Fibroblast of villous mesenchyme (primary cell): ENCODE results near the gene TSPAN4. TPM values are rescaled to one million over a fixed set of nuclear protein-coding genes. Genes with fewer than 3 reads are reported as not detected.
A peak's percentile ranks its signal among the peaks of the same experiment; 100 is the strongest.

ENCODE experiments used
- DNase-seq: peaks from one replicate; pipeline ENCODE4 v3.0.0-alpha.2; 2010; ENCODE audit warnings: low read depth
- H3K4me3 ChIP-seq: 2 replicates; pipeline ENCODE4 v1.5.1; 2011; ENCODE audit warnings: low read depth, mild to moderate bottlenecking, low read length
- total RNA-seq: library from RNA; depleted of rRNA; stranded (reverse); fragments of >200 nt; gene quantifications from 2 replicates; pipeline ENCODE4 v1.2.3, GENCODE V29; 2012
- TF ChIP-seq, protein P1 (sequence below): IDR thresholded peaks from 2 replicates; pipeline ENCODE4 v1.5.1; 2012; ENCODE audit warnings: low read depth, mild to moderate bottlenecking, low read length; ENCODE audit not compliant: insufficient read depth

The TSPAN4 gene
- total RNA-seq, 1 donor: 113 TPM

DNA sequence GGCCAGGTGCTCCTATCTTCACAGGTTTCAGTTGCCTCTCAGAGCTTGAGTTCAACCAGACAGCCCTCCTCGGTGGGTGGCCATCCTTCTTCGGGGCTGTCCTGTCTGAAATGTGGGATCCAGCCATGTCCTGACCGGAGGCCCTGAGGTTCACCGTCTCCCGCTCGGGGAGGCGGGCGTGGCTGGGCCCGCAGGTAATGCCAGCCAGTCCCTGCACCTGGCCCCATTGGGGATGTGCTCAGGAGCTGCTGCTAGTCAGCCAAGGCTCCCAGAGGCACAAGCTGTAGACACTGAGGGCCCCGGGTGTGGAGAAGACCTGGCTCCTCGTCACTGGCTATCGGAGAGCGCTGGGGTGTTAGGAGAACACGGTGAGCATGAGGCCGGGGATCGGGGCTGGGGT, 32.6 kb downstream of the TSPAN4 start:
- no peak overlapping the region for H3K4me3 ChIP-seq
- DNase-seq: no peak
- TF ChIP-seq, protein P1, sequence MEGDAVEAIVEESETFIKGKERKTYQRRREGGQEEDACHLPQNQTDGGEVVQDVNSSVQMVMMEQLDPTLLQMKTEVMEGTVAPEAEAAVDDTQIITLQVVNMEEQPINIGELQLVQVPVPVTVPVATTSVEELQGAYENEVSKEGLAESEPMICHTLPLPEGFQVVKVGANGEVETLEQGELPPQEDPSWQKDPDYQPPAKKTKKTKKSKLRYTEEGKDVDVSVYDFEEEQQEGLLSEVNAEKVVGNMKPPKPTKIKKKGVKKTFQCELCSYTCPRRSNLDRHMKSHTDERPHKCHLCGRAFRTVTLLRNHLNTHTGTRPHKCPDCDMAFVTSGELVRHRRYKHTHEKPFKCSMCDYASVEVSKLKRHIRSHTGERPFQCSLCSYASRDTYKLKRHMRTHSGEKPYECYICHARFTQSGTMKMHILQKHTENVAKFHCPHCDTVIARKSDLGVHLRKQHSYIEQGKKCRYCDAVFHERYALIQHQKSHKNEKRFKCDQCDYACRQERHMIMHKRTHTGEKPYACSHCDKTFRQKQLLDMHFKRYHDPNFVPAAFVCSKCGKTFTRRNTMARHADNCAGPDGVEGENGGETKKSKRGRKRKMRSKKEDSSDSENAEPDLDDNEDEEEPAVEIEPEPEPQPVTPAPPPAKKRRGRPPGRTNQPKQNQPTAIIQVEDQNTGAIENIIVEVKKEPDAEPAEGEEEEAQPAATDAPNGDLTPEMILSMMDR: no peak

DNA sequence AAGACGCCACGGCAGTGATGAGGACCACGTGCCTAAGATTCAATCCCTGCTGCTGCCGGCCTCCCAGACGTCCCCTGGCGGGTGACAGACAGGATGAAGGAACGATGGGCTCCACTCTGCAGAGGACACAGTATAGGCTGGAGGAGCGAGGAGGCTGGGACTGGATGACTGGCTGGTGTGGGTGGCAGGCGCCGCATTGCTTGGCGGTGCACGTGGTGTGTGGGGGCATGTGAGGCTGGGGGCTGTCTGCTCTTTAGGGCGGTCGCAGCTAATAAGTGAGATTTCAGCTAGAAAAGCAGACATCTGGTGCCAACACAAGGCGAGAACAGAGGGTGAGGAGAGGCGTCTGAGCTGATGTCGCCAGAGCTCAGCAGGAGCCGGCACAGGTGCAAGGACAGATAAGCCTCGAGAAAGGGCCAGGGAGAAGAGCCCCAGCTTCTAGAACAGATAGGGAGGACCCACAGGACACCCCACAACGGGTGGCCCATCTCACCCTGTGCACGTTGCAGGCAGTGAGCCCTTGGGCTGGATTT, 33.2 kb downstream of the TSPAN4 start:
- H3K4me3 ChIP-seq: no peak overlapping the region
- TF ChIP-seq, protein P1: no peak
- DNase-seq: no peak

DNA sequence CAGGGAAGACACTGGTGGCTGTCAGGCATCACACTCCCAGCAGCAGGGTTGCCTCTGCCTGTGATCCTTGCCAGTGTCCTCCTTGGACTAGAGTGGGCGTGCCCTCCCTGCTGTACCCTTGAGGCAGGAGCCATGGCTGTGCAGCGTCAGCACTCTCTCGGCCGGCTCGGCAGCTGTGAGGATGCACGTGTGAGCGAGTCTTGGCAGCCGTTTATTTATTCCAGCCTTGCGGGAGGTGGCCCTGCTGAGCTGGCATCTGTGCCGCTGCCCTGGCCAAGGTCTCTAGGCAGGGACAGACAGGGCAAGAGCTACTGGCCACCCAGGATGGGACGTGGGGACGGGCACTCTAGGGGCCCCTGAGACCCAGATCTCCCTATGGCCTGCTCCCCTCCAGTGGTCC, 33.9 kb downstream of the TSPAN4 start:
- peak; percentile 4 for DNase-seq
- no peak overlapping the region for H3K4me3 ChIP-seq
- TF ChIP-seq, protein P1: no peak

DNA sequence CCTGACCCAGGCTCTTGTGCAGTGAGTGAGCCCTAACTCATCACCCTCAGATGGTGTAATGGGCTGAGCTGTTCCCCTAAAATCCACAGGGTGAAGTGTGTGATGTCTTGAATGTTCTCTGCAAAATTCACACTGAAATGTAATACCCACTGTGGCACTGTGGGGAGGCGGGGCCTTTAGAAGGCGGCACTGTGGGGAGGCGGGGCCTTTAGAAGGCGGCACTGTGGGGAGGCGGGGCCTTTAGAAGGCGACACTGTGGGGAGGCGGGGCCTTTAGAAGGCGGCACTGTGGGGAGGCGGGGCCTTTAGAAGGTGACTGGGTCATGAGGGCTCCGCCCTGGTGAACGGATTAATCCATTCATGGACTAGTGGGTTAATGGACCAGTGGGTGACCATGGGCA, 34.9 kb downstream of the TSPAN4 start:
- H3K4me3 ChIP-seq: no peak overlapping the region
- no peak for DNase-seq
- TF ChIP-seq, protein P1: no peak

DNA sequence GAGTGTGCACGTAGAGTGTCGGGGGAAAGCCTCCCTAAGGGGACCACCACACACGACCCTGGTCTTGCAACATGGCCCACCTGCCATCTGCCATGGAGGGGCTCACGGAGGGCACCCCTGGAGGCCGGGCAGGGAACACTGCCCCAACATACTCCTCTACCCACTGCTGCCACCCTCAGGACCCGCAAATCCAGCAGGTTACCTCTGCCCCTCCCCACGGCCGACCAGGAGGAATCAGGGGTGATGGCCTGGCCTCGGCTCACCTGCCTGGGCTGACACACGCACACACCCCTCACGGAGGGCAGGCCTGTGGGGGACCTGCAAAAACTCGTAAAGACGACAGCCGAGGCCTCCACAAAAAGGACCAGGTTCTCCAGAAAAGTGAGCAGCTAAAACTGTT, 37.8 kb downstream of the TSPAN4 start:
- no peak overlapping the region for H3K4me3 ChIP-seq
- TF ChIP-seq, protein P1: no peak
- no peak for DNase-seq

DNA sequence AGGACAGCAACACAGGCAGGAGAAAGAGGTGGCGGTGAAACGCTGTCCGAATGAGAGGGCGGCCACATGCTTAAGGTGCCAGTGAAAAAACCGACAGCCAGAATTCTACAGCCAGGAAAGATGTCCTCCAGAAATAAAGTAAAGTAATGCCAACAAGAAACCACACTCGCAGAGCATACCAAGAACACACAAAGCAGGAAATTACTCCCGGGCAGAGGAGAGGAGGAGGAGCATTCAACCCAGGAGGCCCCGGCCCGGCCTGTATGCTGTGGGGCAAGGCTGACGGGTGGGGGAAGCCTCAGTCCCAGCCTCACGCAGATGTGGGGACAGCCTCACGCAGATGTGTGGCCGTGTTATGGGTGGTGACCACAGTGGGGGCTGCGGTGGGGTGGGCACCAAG, 39.9 kb downstream of the TSPAN4 start:
- DNase-seq: no peak
- TF ChIP-seq, protein P1: no peak
- no peak overlapping the region for H3K4me3 ChIP-seq

DNA sequence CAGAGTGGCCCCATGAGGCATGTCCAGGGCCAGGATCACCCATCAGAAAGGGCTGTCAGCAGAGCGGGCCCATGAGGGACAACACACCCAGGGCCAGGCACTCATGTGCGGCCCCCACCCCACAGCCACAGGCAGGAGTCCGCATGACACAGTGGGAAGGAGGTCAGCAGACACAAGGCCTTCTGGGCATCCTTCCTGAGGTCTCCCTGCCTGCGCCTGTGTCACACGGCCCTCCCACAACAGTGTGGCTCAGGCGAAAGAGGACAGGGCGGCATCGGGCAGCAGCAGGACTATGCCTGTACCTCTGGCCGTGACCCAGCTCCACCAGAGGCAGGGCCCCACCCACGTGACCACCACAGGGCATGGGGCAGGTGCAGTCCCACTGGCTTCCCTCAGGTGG, 40.9 kb downstream of the TSPAN4 start:
- DNase-seq: no peak
- TF ChIP-seq, protein P1: no peak
- no peak overlapping the region for H3K4me3 ChIP-seq
